Measurements from ENCODE around the gene GAST. TPM values are rescaled to one million over a fixed set of nuclear protein-coding genes. Genes with fewer than 3 reads are reported as not detected.

GAST gene
- total and polyA plus RNA-seq, 2 of the 4 experiments (the other 2 are of a cell fraction): not detected

DNA sequence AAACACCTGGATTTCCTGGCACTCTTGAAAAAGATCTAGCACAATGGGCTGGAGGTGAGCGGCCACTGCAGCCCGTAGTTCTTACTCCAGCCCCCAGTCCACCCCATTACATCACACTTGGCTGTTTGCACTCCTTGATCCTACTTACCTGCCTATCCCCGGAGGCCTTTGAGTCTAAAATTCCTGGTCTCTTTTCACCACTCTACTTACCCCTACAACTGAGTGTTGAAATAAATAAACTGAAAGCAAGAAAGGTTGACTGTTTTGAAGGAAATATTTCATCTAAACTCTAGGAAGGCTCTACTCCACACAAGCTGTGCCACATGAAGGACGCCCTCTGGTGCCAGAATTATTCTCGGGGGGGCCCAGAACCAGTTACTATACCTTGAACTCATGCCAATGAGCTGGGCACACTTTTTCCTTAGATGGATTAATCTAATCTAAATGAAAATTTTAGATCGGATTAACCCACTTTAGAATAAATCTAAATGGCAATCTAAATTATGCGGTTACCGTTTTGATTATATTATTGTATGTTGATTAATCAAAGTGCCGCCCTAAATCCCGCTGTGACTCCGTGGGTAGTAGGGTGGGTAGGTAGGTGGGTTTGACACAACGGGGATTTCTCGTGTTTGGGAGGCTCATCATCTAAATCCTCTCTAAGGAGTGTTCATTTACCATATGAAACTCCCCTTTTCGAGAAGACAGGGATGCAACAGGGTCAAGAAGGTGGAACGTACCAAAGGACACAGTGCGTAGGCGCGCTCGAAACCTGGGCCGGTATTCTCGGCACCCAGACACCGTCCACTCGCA lies 24.1 kb upstream of the GAST start:
- WGBS, 2 experiments (ENCODE audit: extremely low coverage in 2 of 2, insufficient read length in 1 of 2): 2% methylated on average over 9 of the region's 23 CpGs; no CpG with 5 or more reads in 1 of the 2 experiments
- Histone ChIP-seq H2AK5ac (ENCODE audit: low read depth, low read length) (peak overlapping the region; percentile 48; the same call in 1 of the 2 replicates), H3K9ac (ENCODE audit: low read depth, low read length) (peak overlapping the region; percentile 89), H3K4ac (ENCODE audit: low read depth, low read length) (peak overlapping the region; percentile 89), H2BK20ac (ENCODE audit: low read depth, low read length) (peak overlapping the region; percentile 28; the same call in 1 of the 2 replicates), H4K91ac (ENCODE audit: insufficient read depth, low read depth, low read length) (peak overlapping the region; percentile 88), H2AFZ (replicated peaks; ENCODE audit: low read length, poor library complexity) (peak overlapping the region; percentile 94), H3K56ac (ENCODE audit: extremely low read depth, insufficient read depth, low read length) (peak overlapping the region; percentile 77), H3K4me2 (ENCODE audit: low read depth, low read length) (peak overlapping the region; percentile 95), H3K4me3 (ENCODE audit: insufficient read depth, low read depth, low read length) (peak overlapping the region; percentile 75), H3K9me3 (ENCODE audit: control insufficient read depth, insufficient read depth, low read length) (no peaks in the 10 kb centered on the region), H2AK9ac (replicated peaks; ENCODE audit: low read depth, low read length, poor library complexity) (peak overlapping the region; percentile 78), H4K8ac (ENCODE audit: low read depth in 2 of 2, low read length in 2 of 2) (peak overlapping the region; percentile 70 to 99), H3K27ac (ENCODE audit: insufficient read depth, low read length) (peak overlapping the region; percentile 59), H3K36me3 (ENCODE audit: control insufficient read depth, insufficient read depth, low read length) (peaks cover 33% of the 10 kb centered on the region), H3K14ac (replicated peaks; ENCODE audit: low read depth, low read length) (peak overlapping the region; percentile 94), H3K4me1 (ENCODE audit: control insufficient read depth, insufficient read depth, low read length) (peaks cover 3% of the 10 kb centered on the region), H4K20me1 (ENCODE audit: insufficient read depth, low read length) (peaks cover 42% of the 10 kb centered on the region), H3K23ac (ENCODE audit: low read depth, low read length) (peak overlapping the region; percentile 93; the same call in 1 of the 2 replicates), H2BK120ac (ENCODE audit: low read depth, low read length) (peak overlapping the region; percentile 21; the same call in 1 of the 2 replicates), H2BK5ac (ENCODE audit: low read depth, low read length, poor library complexity, severe bottlenecking) (peak overlapping the region; percentile 83), H4K5ac (ENCODE audit: low read depth, low read length) (peak overlapping the region; percentile 95), H3K18ac (ENCODE audit: low read depth, low read length) (peak overlapping the region; percentile 73), H2BK15ac (ENCODE audit: low read depth, low read length) (no peak overlapping the region), H3K27me3 (ENCODE audit: control insufficient read depth, insufficient read depth, low read length) (peaks cover 4% of the 10 kb centered on the region; the same call in 1 of the 2 replicates), H3K79me1 (ENCODE audit: low read depth in 1 of 2, low read length in 2 of 2) (peaks cover 19 to 43% of the 10 kb centered on the region in 2 experiments), H3K9me1 (ENCODE audit: insufficient read depth, low read length) (peaks cover 8% of the 10 kb centered on the region)
- no TSS peak for BruUV-seq (replicated peaks)
- ATAC-seq (ENCODE audit: low read depth) (no peak; the same call in 1 of the 2 replicates), DNase-seq (peak; percentile 15)
- intact Hi-C loops (cut with micrococcal nuclease): no loop called here
- TF ChIP-seq SMC3 (IDR thresholded peaks at IDR 0.05; ENCODE audit: low read depth, low read length) (no peak), MXI1 (IDR thresholded peaks at IDR 0.05; ENCODE audit: borderline replicate concordance, low read depth, low read length) (0 out of 2 replicates have a peak, but pooled peaks have one; percentile 18)
- TF ChIP-seq, protein P1, sequence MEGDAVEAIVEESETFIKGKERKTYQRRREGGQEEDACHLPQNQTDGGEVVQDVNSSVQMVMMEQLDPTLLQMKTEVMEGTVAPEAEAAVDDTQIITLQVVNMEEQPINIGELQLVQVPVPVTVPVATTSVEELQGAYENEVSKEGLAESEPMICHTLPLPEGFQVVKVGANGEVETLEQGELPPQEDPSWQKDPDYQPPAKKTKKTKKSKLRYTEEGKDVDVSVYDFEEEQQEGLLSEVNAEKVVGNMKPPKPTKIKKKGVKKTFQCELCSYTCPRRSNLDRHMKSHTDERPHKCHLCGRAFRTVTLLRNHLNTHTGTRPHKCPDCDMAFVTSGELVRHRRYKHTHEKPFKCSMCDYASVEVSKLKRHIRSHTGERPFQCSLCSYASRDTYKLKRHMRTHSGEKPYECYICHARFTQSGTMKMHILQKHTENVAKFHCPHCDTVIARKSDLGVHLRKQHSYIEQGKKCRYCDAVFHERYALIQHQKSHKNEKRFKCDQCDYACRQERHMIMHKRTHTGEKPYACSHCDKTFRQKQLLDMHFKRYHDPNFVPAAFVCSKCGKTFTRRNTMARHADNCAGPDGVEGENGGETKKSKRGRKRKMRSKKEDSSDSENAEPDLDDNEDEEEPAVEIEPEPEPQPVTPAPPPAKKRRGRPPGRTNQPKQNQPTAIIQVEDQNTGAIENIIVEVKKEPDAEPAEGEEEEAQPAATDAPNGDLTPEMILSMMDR (conservative IDR thresholded peaks at IDR 0.05; ENCODE audit: low read depth, low read length): peak; percentile 19; the same call in 1 of the 2 replicates
- dilution Hi-C loops (cut with HindIII; ENCODE audit: low sequenced_read_pairs, unreplicated experiment): no loop called here
- POLR2A ChIA-PET (ENCODE audit: unreplicated experiment): interaction anchor here (0.6 to 1.4 kb wide), 10 partner anchors 8 to 1589 kb away, joined by 3 to 9 read pairs (median 3); no protein-coding TSS in a partner anchor
- in situ Hi-C loops (cut with MboI; ENCODE audit: low sequenced_read_pairs): no loop called here
- CTCF ChIA-PET: interaction anchor here (1.0 to 1.2 kb wide), 2 partner anchors 9 to 25 kb away, joined by 4 read pairs; no protein-coding TSS in a partner anchor
